ENCODE results near the gene CD4. TPM values are rescaled to one million over a fixed set of nuclear protein-coding genes. Genes with fewer than 3 reads are reported as not detected.

Gene CD4
- 0.04 TPM in 1 of 2 replicates, not detected in the other for total RNA-seq (2014; rRNA removed; shearing (Covaris generic))

DNA sequence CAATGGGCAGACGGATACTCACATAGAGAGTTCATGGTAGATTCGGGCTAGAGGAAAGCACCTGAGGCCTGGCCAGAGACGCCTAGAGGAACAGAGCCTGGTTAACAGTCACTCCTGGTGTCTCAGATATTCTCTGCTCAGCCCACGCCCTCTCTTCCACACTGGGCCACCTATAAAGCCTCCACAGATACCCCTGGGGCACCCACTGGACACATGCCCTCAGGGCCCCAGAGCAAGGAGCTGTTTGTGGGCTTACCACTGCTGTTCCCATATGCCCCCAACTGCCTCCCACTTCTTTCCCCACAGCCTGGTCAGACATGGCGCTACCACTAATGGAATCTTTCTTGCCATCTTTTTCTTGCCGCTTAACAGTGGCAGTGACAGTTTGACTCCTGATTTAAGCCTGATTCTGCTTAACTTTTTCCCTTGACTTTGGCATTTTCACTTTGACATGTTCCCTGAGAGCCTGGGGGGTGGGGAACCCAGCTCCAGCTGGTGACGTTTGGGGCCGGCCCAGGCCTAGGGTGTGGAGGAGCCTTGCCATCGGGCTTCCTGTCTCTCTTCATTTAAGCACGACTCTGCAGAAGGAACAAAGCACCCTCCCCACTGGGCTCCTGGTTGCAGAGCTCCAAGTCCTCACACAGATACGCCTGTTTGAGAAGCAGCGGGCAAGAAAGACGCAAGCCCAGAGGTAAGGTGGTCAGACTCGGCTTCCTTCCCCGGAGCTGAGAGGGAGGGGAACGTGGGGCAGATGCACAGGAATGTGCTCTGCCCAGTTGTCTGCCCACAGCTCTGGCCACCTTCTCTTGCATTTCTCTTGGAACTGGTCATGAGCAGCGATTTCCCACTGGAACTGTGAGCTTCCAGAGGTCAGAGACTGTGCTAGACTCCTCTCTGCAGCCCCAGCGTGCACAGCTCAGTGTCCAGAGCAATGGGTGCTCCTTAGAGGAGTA is at the start of gene CD4:
Gene CD4, plus strand, starts transcription at position 557 of the 953 bp plus-strand sequence. CDS start 10,611 bp downstream, outside the sequence.

GRCh38 chr12:6752921-6753771 is 36.2 kb upstream of the CD4 start, which contains the start of gene MLF2:
Gene MLF2, minus strand, starts transcription at chr12:6753141. Its CDS starts 807 bp downstream, at chr12:6752334.

GRCh38 chr12:6765634-6766581 is 23.4 kb upstream of the CD4 start, which contains the start of gene PTMS:
Gene PTMS, plus strand, starts transcription at chr12:6766363. Its CDS starts 343 bp downstream, at chr12:6766706.

DNA sequence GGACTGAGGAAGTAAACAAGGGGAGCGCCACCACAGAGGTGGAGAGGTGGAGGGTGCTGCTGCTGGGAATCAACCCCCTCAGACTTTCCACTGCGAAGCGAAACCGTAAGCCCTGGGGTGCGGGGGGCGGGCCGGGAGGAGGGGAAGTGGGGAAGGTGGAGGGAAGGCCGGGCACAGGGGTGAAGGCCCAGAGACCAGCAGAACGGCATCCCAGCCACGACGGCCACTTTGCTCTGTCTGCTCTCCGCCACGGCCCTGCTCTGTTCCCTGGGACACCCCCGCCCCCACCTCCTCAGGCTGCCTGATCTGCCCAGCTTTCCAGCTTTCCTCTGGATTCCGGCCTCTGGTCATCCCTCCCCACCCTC is 17.0 kb upstream of the CD4 start, which contains the start of gene LAG3:
Gene LAG3, plus strand, starts transcription at position 190 of the 365 bp plus-strand sequence. CDS start 333 bp downstream, outside the sequence.

DNA sequence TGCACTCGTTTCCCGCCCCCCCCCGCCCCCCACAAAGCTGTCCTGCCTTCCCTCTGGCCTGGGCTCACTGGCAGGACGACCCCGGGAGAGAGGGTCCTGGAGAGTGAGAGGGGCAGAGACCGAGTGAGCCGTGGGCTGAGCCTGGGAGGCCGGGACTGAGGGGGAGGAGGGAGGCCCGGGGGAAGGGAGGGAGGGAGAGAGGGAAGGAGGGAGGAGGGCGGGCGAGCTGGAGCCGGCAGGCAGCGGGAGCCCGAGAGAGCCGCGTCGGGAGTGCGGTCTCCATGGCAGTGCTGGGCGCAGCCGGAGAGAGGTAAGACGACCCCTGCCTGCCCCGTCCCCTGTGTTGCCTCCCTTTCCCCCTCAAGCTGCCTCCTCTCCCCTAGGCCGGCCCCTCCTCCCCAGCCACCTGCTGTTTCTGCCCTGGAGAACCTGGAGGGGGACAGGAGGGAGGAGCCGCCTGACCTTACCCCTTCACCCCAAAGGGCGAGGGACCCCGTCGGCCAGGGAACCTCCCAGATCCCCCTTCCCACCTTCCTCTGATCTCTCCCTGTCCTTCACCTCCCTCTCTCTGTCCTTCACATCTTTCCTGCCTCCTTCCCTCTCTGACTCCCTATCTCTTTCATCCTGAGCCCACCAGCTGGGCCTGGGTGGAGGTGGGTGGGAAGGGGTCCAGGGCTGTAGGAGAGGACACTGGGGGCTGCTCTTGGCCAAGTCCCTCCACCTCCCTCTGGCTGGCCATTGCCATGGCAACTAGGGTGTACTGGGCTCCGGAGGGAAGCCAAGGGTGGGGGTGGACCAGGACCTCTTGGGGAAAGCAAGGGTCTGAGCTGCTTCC is 32.5 kb downstream of the CD4 start, which contains the start of gene GPR162:
Gene GPR162, plus strand, starts transcription at position 231 of the 835 bp plus-strand sequence. CDS start 2,078 bp downstream, outside the sequence.

DNA sequence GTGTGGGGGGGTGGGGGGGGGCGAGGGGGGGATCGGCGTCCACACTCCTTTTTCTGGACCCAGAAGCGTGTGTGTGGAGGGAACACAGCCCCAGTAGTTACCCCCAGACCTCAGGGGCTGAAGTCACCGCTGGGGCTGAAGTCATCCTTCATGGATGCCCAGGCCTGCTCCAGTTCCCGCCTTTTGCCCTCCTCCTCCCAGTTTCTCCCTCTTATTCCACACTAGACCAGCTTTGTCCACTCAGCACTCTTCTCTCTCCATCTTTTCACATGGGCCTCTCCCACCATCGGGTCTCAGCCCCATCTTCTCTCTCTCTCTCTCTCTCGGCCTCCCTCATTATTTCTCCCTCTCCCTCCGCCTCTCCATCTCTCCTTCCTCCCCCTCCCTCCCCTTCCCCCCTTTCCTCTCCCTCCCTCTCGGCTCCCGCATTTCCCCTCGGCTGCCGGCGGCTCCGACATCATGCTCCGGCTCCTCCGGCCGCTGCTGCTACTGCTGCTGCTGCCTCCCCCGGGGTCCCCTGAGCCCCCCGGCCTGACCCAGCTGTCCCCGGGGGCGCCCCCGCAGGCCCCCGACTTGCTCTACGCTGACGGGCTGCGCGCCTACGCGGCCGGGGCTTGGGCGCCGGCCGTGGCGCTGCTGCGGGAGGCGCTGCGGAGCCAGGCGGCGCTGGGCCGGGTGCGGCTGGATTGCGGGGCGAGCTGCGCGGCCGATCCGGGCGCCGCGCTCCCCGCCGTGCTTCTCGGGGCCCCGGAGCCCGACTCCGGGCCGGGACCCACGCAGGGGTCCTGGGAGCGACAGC is 38.9 kb downstream of the CD4 start, which contains the start of gene P3H3:
Gene P3H3, plus strand, starts transcription at position 426 of the 799 bp plus-strand sequence. Its CDS starts 34 bp downstream, at position 460.

DNA sequence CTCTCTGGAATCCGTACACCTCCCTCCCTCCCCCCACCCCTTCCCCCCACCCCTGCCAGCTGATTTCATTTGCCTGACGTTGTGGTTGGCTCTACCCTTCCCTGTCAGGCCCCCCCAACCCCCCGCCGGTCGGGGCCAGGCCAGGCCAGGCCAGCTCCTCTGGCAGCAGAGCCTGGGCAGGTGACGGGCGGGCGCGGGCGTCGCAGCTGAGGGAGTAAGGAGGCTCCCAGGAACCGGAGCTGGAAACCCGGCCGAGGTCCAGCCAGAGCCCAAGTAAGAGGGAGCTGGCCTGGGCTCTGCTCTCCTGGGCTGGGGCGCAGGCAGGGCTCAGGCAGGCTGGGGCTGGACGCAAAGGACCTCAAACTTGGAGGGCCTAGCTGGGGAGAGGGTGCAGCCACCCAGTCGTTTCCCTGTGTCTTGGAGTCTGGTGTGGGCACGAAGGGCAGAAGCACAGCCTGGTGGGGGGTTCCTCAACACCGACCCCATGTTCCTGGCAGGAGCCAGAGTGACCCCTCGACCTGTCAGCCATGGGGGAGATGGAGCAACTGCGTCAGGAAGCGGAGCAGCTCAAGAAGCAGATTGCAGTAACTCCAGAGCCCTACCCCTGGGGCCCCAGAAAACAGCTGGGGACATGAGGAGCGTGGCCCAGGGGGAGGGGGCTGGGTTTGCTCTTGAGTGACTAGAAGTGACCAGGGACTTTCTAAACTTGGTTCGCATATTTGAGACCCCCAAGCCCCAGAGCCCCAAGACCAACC is 51.6 kb downstream of the CD4 start, which contains the start of gene GNB3:
Gene GNB3, plus strand, starts transcription at position 165 of the 755 bp plus-strand sequence. Its CDS starts 363 bp downstream, at position 528.

GRCh38 chr12:6851153-6851920 is 62.0 kb downstream of the CD4 start, which contains the start of gene CDCA3:
Gene CDCA3, minus strand, starts transcription at chr12:6851286. Its CDS starts 334 bp downstream, at chr12:6850952.

DNA sequence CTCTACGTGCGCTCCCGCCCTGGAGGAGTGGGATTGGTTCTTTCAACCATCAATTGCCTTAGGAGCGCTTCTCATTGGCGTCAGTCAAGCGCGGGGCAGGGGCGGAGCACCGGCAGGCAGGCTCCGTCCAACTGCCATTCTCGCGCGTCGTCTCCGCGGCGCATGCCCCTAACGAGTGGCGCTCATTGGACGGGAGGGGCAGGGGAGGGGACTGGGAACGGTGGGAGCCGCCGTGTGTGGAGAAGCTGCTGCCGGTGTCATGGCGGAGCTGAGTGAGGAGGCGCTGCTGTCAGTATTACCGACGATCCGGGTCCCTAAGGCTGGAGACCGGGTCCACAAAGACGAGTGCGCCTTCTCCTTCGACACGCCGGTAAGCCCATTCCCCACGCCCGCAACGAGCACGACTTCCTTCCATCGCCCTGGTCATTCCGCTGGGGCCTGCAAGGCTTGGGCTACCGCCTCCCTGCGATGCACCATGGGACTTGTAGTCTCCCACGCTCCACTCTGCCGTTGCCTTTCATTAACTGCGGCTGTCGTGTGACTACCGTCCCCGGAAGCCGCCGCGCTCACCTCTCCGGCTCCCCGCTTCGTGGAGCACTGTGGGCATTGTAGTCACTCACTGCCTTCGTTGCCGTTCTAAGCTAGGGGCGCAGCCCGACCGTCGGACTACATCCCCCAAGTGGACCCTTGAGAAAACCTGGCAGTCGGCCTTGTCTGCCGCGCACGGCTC is 62.8 kb downstream of the CD4 start, which contains the start of gene USP5:
Gene USP5, plus strand, starts transcription at position 230 of the 730 bp plus-strand sequence. Its CDS starts 30 bp downstream, at position 260.

GRCh38 chr12:6867413-6868210 is 78.3 kb downstream of the CD4 start, which contains the start of gene TPI1:
Gene TPI1, plus strand, starts transcription at chr12:6867531. Its CDS starts 36 bp downstream, at chr12:6867567.

Other genes with a start within 250 kb of the CD4 start
- gene IFFO1, start 233.5 kb upstream of the CD4 start, total RNA-seq (2014; rRNA removed; shearing (Covaris generic)) = 11.2 and 11.7 TPM in 2 replicates
- 115 and 143 TPM in 2 replicates for gene NOP2, start 221.2 kb upstream of the CD4 start, total RNA-seq (2014; rRNA removed; shearing (Covaris generic))
- gene CHD4, start 182.1 kb upstream of the CD4 start, total RNA-seq (2014; rRNA removed; shearing (Covaris generic)) = 322 and 354 TPM in 2 replicates
- 0.40 and 0.98 TPM in 2 replicates for gene LPAR5, start 153.6 kb upstream of the CD4 start, total RNA-seq (2014; rRNA removed; shearing (Covaris generic))
- gene ACRBP, start 142.1 kb upstream of the CD4 start, total RNA-seq (2014; rRNA removed; shearing (Covaris generic)) = not detected in 2 replicates
- 41.6 and 45.4 TPM in 2 replicates for gene ING4, start 126.4 kb upstream of the CD4 start, total RNA-seq (2014; rRNA removed; shearing (Covaris generic))
- gene ZNF384, start 100.2 kb upstream of the CD4 start, total RNA-seq (2014; rRNA removed; shearing (Covaris generic)) = 32.5 and 32.7 TPM in 2 replicates
- 0.08 TPM in 1 of 2 replicates, not detected in the other for gene PIANP, start 88.7 kb upstream of the CD4 start, total RNA-seq (2014; rRNA removed; shearing (Covaris generic))
- 107 and 109 TPM in 2 replicates for gene COPS7A, start 65.5 kb upstream of the CD4 start, total RNA-seq (2014; rRNA removed; shearing (Covaris generic))
- 248 and 252 TPM in 2 replicates for gene MLF2, start 36.4 kb upstream of the CD4 start, total RNA-seq (2014; rRNA removed; shearing (Covaris generic))
- 130 and 133 TPM in 2 replicates for gene PTMS, start 23.2 kb upstream of the CD4 start, total RNA-seq (2014; rRNA removed; shearing (Covaris generic))
- gene LAG3, start 17.0 kb upstream of the CD4 start, total RNA-seq (2014; rRNA removed; shearing (Covaris generic)) = 0.64 and 1.4 TPM in 2 replicates
- 2.7 and 3.7 TPM in 2 replicates for gene GPR162, start 32.3 kb downstream of the CD4 start, total RNA-seq (2014; rRNA removed; shearing (Covaris generic))
- gene P3H3, start 38.9 kb downstream of the CD4 start, total RNA-seq (2014; rRNA removed; shearing (Covaris generic)) = 24.4 and 25.4 TPM in 2 replicates
- gene GNB3, start 51.4 kb downstream of the CD4 start, total RNA-seq (2014; rRNA removed; shearing (Covaris generic)) = 0.60 and 1.5 TPM in 2 replicates
- 59.8 and 88.8 TPM in 2 replicates for gene CDCA3, start 61.8 kb downstream of the CD4 start, total RNA-seq (2014; rRNA removed; shearing (Covaris generic))
- 104 and 105 TPM in 2 replicates for gene USP5, start 62.6 kb downstream of the CD4 start, total RNA-seq (2014; rRNA removed; shearing (Covaris generic))
- gene TPI1, start 78.0 kb downstream of the CD4 start, total RNA-seq (2014; rRNA removed; shearing (Covaris generic)) = 1,258 and 1,261 TPM in 2 replicates
- gene SPSB2, start 83.8 kb downstream of the CD4 start, total RNA-seq (2014; rRNA removed; shearing (Covaris generic)) = 16.9 and 18.4 TPM in 2 replicates
- 12.7 and 15.2 TPM in 2 replicates for gene LRRC23, start 115.3 kb downstream of the CD4 start, total RNA-seq (2014; rRNA removed; shearing (Covaris generic))
- gene ENO2, start 125.1 kb downstream of the CD4 start, total RNA-seq (2014; rRNA removed; shearing (Covaris generic)) = 19.2 and 23.8 TPM in 2 replicates
- gene ATN1, start 138.4 kb downstream of the CD4 start, total RNA-seq (2014; rRNA removed; shearing (Covaris generic)) = 29.4 and 29.8 TPM in 2 replicates
- not detected in 2 replicates for gene RNU7-1, start 154.3 kb downstream of the CD4 start, total RNA-seq (2014; rRNA removed; shearing (Covaris generic))
- 295 and 346 TPM in 2 replicates for gene C12orf57, start 154.5 kb downstream of the CD4 start, total RNA-seq (2014; rRNA removed; shearing (Covaris generic))
- gene PTPN6, start 161.8 kb downstream of the CD4 start, total RNA-seq (2014; rRNA removed; shearing (Covaris generic)) = 0.88 and 2.8 TPM in 2 replicates
- 604 and 712 TPM in 2 replicates for gene PHB2, start 181.1 kb downstream of the CD4 start, total RNA-seq (2014; rRNA removed; shearing (Covaris generic))
- gene EMG1, start 181.4 kb downstream of the CD4 start, total RNA-seq (2014; rRNA removed; shearing (Covaris generic)) = 154 and 183 TPM in 2 replicates
- 21.9 and 22.5 TPM in 2 replicates for gene LPCAT3, start 228.9 kb downstream of the CD4 start, total RNA-seq (2014; rRNA removed; shearing (Covaris generic))